GM12865 (cell line): ENCODE data around the gene UBN2.
"Not testable (repeated sequence)": the region's sequence is repeated elsewhere in the genome, so short reads cannot be mapped to it uniquely, and the experiment has no call there.

ENCODE experiments used
- DNase-seq: peaks from one replicate; pipeline ENCODE4 v3.0.0; 2010; ENCODE audit warnings: low read depth
- H3K4me3 ChIP-seq: 2 replicates; pipeline ENCODE4 v1.5.1; 2011; ENCODE audit warnings: mild to moderate bottlenecking, low read depth, low read length, control low read depth
- TF ChIP-seq, protein P1 (sequence below): IDR thresholded peaks from 2 replicates; pipeline ENCODE4 v1.5.1; 2011; ENCODE audit warnings: low read length, control low read depth, low read depth, inconsistent platforms; ENCODE audit not compliant: insufficient read depth; ENCODE audit errors: missing control alignments

The UBN2 gene

DNA sequence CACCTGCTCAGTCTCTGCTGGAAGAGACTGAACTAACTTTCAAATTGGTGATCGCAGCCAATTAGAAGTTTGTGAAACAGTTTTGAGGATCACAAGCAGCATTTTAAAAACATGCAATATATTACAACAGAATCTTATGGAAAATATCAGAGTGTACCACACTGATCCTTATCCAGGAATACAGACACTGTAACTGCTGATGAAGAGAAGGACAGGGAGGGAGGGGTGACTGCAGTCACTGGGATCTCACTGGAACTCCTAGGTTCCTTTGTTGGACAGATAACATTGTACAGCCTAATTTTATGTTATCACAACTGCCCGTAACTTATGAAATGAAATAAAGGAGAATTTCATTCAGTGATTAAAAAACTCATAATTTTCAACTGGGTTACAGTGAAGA lies 6.8 kb upstream of the UBN2 start:
- no peak for DNase-seq
- H3K4me3 ChIP-seq: no peak overlapping the region
- TF ChIP-seq, protein P1, sequence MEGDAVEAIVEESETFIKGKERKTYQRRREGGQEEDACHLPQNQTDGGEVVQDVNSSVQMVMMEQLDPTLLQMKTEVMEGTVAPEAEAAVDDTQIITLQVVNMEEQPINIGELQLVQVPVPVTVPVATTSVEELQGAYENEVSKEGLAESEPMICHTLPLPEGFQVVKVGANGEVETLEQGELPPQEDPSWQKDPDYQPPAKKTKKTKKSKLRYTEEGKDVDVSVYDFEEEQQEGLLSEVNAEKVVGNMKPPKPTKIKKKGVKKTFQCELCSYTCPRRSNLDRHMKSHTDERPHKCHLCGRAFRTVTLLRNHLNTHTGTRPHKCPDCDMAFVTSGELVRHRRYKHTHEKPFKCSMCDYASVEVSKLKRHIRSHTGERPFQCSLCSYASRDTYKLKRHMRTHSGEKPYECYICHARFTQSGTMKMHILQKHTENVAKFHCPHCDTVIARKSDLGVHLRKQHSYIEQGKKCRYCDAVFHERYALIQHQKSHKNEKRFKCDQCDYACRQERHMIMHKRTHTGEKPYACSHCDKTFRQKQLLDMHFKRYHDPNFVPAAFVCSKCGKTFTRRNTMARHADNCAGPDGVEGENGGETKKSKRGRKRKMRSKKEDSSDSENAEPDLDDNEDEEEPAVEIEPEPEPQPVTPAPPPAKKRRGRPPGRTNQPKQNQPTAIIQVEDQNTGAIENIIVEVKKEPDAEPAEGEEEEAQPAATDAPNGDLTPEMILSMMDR: no peak

DNA sequence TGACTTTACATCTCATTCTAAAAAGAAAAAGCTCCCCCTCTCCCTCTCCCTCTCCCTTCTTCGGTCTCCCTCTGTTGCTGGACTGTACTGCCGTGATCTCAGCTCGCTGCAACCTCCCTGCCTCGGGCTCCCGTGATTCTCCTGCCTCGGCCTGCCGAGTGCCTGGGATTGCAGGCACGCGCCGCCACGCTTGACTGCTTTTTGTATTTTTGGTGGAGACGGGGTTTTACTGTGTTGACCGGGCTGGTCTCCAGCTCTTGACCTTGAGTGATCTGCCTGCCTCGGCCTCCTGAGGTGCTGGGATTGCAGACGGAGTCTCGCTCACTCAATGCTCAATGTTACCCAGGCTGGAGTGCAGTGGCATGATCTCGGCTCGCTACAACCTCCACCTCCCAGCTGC lies 6.2 kb upstream of the UBN2 start:
- H3K4me3 ChIP-seq, DNase-seq: not testable (repeated sequence)

DNA sequence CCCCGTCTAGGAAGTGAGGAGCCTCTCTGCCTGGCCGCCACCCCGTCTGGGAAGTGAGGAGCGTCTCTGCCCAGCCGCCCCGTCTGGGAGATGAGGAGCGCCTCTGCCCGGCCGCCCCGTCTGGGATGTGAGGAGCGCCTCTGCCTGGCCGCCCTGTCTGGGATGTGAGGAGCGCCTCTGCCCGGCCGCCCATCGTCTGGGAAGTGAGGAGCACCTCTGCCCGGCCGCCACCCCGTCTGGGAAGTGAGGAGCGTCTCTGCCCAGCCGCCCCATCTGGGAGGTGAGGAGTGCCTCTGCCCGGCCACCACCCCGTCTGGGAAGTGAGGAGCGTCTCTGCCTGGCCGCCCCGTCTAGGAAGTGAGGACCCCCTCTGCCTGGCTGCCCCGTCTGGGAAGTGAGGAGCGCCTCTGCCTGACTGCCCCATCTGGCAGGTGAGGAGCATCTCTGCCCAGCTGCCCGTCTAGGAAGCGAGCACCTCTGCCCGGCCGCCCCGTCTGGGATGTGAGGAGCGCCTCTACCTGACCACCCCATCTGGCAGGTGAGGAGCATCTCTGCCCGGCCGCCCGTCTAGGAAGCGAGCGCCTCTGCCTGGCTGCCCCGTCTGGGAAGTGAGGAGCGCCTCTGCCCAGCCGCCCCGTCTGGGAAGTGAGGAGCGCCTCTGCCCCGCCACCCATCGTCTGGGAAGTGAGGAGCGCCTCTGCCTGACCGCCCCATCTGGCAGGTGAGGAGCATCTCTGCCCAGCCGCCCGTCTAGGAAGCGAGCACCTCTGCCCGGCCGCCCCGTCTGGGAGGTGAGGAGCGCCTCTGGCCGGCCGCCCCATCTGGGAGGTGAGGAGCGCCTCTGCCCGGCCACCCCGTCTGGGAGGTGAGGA lies 5.5 kb upstream of the UBN2 start:
- DNase-seq, H3K4me3 ChIP-seq: not testable (repeated sequence)

DNA sequence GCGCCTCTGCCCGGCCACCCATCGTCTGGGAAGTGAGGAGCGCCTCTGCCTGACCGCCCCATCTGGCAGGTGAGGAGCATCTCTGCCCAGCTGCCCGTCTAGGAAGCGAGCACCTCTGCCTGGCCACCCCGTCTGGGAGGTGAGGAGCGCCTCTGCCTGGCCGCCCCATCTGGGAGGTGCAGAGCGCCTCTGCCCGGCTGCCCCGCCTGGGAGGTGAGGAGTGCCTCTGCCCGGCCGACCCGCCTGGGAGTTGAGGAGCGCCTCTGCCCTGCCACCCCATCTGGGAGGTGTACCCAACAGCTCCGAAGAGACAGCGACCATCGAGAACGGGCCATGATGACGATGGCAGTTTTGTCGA lies 4.9 kb upstream of the UBN2 start:
- H3K4me3 ChIP-seq, DNase-seq: not testable (repeated sequence)

DNA sequence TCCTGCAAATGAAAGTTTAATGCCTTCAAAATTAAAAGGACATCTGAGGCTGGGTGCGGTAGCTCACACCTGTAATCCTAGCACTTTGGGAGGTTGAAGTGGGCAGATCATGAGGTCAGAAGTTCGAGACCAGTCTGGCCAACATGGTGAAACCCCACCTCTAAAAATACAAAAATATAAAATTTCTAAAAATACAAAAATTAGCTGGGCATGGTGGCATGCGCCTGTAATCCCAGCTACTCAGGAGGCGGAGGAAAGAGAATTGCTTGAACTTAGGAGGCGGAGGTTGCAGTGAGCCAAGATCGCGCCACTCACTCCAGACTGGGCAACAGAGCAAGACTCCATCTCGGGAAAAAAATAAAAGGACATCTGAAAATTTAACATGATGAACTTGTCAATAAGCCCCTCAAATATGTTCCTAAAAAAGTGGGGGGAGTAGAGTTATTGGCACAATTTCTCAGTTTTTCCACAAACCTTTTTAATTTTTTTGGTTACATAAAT lies 4.0 kb upstream of the UBN2 start:
- DNase-seq, H3K4me3 ChIP-seq: not testable (repeated sequence)

DNA sequence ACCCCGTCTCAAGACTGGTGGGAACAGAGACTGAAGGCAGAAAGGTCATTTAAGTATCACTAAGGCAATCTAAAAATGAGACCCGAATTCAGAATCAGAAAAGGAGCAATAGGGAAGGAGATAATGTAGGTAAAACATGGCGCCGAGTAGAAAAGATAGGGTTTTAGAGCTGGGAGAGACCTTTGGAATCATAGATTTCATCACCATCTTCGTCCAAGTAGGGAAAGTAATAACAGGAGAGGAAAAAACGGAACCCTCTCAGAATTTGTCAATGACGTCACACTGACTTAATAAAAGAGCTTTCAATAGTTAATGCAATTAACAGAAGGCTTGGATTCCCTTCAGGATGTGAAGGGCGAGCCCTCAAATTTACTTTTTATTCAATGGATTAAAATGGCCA lies 1.0 kb upstream of the UBN2 start:
- peak overlapping the region; percentile 65 for H3K4me3 ChIP-seq
- TF ChIP-seq, protein P1: no peak
- no peak for DNase-seq

DNA sequence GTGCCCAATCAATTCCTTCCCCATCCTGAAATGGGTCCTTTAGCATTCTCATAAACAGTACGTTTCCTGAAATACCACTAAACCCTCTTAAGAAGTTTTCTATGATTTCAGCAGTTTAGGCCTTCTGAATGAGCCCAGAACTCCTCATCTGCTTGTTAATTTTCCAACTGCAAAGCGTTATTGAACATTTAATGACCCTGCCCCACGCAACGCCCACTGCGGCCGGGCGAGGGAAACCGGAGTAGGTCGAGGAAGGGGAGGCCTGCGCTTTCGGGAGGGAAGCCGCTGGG lies 608 bp upstream of the UBN2 start:
- H3K4me3 ChIP-seq: peak overlapping the region; percentile 65
- TF ChIP-seq, protein P1: no peak
- DNase-seq: no peak

DNA sequence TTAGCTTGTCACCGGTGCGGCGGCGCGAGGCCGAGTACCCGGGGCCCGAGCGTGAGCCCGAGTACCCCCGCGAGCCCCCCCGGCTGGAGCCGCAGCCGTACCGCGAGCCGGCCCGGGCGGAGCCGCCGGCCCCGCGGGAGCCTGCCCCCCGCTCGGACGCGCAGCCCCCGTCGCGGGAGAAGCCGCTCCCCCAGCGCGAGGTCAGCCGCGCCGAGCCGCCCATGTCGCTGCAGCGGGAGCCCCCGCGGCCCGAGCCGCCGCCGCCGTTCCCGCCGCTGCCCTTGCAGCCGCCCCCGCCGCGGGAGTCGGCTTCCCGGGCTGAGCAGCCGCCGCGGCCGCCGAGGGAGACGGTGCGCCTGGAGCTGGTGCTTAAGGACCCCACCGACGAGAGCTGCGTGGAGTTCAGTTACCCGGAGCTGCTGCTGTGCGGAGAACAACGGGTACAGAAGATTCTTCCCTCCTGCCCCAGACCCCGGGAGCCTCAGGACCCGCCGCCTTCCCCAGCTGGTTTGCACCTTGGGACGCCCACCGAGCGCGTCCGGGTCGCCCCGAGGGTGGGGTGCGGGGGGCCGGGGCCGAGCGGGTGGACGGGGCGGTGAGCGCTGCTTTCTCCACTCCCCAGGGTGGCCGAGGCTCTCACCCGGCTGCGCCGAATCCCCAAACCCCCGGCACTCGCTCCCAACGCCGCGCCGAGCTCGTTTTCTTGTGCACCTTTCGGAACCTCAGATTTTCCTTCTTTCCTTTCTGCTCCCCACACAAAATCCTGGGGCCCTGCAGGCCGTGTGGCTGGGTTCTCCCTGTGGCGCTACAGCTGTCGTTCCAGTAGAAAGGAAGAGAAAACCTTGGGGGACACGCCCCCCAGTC lies 708 bp downstream of the UBN2 start:
- peak; percentile 25 for DNase-seq
- H3K4me3 ChIP-seq: peak overlapping the region; percentile 65
- TF ChIP-seq, protein P1: no peak

DNA sequence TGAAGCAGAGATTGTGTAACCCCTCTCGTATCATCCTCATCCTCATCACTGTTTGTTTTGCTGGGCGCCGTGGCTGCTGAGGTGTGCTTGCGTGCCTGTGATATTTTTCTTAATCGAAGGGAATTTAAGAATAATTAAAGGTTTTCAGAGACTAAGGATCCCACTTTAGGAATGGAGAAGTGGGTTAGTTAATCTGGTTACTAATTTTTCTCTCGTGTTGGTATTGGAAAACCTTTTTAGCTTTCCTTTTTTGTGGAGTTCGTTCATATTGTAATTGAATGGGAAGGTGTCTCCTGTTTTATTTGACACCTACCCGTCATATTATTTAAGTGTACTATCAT lies 1.3 kb downstream of the UBN2 start:
- TF ChIP-seq, protein P1: no peak
- H3K4me3 ChIP-seq: peak overlapping the region; percentile 65
- DNase-seq: peak; percentile 16
